Tibial nerve (tissue), 4 donors: ENCODE measurements around the gene SHPK.

Experiments used
- CTCF ChIP-seq, 5 experiments: fragments of 200-600 bp in 3 of 5; fragments of 450-650 bp in 2 of 5; sonication (generic) in 3 of 5; IDR thresholded peaks; one replicate each; pipeline ENCODE4 v1.5.1; 2016 to 2019; ENCODE audit warnings: antibody characterized with exemption in 5 of 5, mild to moderate bottlenecking in 3 of 5, moderate library complexity in 2 of 5
- EP300 ChIP-seq, 2 donors: sonication (generic); formaldehyde crosslinking; IDR thresholded peaks; one replicate each; pipeline ENCODE4 v1.6.1; 2017; ENCODE audit warnings: antibody characterized with exemption in 2 of 2, mild to moderate bottlenecking in 1 of 2
- POLR2A ChIP-seq, 2 donors: fragments of 450-650 bp; IDR thresholded peaks; one replicate each; pipeline ENCODE4 v1.6.1; 2017; ENCODE audit warnings: antibody characterized with exemption in 2 of 2, mild to moderate bottlenecking in 2 of 2, moderate library complexity in 2 of 2

- no peak for TF ChIP-seq CTCF (IDR thresholded peaks at IDR 0.05)
- no peak for TF ChIP-seq POLR2A (IDR thresholded peaks at IDR 0.05)
- TF ChIP-seq EP300 (IDR thresholded peaks at IDR 0.05), result no peak
Observed at GRCh38 chr17:3622977-3623594, 13.0 kb downstream of the SHPK start.
